DMS153 (cell line): ENCODE measurements around the gene GNPDA2.
"Not testable (repeated sequence)": the region's sequence is repeated elsewhere in the genome, so short reads cannot be mapped to it uniquely, and the experiment has no call there.

Experiments
- DNase-seq: peaks from one replicate; lab custom pipeline; 2025; lab: John Stamatoyannopoulos, UW

Gene GNPDA2

GRCh38 chr4:44726038-44726871 is at the start of gene GNPDA2:
Gene GNPDA2 (minus strand): TSS chr4:44726556. CDS start chr4:44722207, 4,349 bp downstream.
- peak; percentile 48 for DNase-seq

GRCh38 chr4:44772340-44772739 is 46.0 kb upstream of the GNPDA2 start:
- DNase-seq = no peak

DNA sequence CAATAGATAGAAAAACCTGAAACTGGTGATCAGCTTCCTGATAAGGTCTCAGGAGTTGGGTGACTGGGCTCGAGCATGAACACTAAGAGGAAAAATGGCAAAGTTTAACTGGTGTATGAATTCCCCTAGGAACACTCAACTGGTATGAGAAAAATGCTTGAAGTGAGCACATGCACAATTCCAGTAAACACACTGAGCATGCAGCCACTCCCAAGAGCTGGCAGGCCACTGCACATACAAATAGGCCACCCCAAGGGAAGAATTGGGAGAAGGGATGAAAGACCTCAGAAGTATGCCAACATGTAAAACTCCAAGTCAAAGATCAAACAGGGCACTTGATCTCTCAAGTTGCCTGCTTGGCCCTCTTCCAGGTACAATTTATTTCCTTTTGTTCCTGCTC is 45.4 kb upstream of the GNPDA2 start:
- DNase-seq = no peak

DNA sequence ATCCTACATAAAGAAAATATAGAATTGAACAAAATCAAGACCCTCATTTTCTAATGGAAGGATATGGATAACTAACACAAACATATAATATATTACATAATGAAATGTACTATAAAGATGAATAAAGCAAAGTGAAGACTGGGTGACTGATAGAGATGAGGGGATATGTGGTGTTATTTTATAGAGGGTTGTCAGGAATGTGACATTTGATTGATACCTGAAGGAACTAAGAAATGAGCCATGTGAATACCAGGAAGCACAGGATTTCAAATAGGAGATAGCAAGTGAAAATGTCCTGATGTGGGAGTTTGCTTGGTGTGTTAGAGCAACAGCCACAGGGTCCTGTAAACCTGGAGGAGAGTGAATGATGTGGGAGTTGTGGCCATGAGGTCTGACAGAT is 40.1 kb upstream of the GNPDA2 start:
- no peak for DNase-seq

DNA sequence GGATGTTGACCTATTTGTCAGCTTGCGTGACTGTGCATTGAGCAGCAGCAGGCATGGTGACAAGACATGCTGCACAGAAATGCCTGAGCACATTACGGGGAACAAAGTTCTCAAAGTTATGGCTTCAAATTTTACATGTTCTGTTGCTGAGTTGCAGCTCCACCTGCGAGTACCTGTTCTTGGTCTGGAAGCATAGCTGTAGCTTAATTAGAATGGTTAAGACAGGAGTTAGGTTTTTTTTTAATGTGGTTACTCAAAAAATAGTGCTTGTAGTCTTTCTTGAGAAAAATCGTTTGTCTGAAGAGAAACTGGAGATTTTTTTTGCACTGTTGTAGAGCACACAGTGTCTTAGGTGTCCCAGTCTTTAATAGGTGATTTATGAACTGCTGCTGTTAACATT is 38.8 kb upstream of the GNPDA2 start:
- no peak for DNase-seq

DNA sequence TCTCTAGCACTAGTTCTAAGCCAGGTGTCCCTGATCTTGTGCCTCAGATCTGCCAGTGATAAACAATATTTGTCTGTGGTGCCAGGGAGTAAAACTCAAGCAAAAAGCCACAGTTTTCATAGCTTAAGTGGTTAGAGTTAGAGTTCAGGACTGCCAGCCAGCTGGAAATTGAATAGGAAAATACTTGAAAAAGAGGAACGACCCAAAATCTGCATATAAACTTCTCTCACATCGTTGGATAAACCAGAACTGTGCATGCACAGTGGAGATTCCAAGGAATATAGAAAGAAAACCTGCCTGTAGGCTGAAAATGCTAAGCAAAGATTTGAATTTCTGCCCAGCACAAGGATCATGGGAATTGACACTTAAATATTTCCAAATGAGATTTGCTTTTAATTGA is 35.0 kb upstream of the GNPDA2 start:
- DNase-seq = no peak

- DNase-seq = no peak
These were observed 34.0 kb upstream of the GNPDA2 start for GRCh38 chr4:44760142-44760898.

- no peak for DNase-seq
These were observed 30.2 kb upstream of the GNPDA2 start for GRCh38 chr4:44756559-44756958.

- no peak for DNase-seq
These were observed 13.8 kb upstream of the GNPDA2 start for GRCh38 chr4:44740201-44740600.

- DNase-seq = no peak
These were observed 12.3 kb upstream of the GNPDA2 start for GRCh38 chr4:44738615-44739014.

DNA sequence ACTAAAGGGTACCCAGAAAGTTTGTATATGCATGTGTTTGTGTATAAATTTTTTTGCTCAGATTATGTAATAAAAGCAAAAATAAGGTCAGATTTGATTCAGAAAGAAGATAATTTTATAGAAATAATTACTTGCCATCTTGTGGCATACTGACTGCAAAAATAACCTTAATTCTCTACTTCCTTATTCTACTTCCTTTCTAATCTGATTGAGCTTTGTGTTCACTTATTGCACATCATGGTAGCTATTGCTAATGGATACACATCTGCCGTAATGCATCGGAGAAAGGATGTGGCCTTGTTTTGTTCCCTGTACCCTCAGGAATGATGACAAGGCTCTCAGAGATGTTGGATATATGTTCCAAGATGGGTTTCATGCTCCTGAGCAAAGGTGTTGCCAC is 10.5 kb upstream of the GNPDA2 start:
- DNase-seq = no peak

GRCh38 chr4:44728694-44729093 is 2.3 kb upstream of the GNPDA2 start:
- DNase-seq = not testable (repeated sequence)

DNA sequence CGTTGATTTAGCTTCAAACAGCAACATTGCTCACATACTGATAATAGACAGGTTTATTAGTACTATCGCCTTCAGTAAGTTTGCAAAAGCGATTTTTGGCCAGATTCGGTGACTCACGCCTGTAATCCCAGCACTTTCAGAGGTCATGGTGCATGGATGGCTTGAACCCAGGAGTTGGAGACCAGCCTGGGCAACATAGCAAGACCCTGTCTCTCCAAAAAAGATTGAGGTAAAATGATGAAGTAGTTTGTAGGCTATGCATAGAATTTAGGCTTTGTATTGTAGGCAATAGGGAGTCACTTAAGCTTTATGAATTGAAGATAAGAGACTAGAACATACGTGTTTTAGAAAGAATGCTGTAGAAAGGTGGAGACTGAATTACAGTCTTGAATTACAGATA is 1.1 kb upstream of the GNPDA2 start:
- no peak for DNase-seq

GRCh38 chr4:44725726-44726037 is 674 bp downstream of the GNPDA2 start:
- DNase-seq = no peak

DNA sequence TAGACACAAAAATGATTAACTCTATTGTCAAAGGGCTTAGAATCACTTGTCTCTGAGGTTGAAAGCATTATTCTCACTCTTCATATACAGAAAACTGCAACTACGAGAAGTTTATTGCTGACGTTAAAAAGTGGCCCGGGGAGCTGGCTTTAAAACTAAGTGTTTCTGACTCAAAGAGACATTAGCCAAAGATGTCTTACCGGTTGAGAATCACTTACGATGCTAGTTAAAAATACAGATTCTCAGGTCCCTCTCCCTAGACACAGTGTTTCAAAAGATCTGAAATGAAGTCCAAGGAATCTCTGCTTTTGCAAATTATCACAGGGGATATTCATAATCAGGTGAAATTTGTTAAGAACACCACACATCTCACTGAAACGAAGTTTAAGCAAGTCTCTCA is 1.2 kb downstream of the GNPDA2 start:
- DNase-seq = no peak

DNA sequence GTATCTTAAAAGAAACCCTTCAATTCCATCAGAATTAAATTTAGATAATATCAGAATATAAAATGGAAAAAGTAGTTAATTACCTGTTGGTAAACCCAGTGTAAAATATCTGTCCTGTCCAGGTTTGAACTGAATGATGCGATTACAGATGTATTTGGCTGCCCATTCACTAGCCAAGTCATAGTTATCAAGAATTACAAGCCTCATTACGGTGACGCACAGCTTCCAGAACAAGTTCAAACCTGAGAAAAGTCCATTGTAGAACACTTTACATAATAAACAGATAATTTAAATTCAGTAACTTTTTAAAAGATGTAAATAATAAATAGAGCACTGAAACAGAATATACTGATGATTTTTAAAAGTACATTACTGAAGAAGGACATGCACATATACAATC is 4.4 kb downstream of the GNPDA2 start:
- DNase-seq = no peak

- no peak for DNase-seq
These were observed 6.0 kb downstream of the GNPDA2 start for GRCh38 chr4:44720371-44720770.

- DNase-seq = no peak
These were observed 9.8 kb downstream of the GNPDA2 start for GRCh38 chr4:44716597-44716996.

GRCh38 chr4:44713125-44713524 is 13.2 kb downstream of the GNPDA2 start:
- DNase-seq = no peak

DNA sequence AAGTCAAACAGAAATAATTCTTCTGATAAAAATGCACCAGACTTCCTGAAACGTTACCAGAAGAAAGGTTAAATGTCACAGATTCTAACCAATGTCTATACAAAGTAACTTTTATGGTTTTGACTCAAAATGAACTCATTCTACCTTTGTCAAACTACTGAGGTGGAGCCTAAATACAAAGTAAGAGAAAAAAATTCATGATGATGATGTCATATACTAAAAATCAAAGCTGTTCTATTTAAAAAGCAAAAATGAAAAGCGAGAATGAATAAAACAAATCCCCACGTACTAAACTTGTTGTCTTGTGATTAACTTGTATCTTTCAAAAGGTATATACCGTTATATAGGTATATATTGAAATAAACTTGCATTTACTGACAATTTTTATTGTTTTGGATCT is 21.7 kb downstream of the GNPDA2 start:
- DNase-seq = no peak

DNA sequence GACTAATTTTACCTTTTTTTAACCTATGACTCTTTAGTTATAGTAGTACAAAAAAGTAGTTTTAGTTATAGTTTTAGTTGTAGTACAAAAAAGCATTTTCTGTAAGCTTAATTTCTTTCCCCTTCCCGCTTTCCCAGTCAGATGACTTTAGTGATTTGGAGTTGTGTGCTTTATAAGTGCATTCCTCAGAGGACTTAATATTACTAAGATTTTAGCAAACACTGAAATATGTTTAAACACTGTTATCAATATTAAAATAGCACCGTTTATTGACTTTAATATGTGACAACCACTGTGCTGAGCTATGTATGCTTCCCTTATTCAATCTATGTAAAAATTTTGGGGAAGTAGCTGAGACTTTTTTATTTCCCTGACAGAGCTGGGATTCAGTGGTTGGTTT is 25.3 kb downstream of the GNPDA2 start:
- no peak for DNase-seq

DNA sequence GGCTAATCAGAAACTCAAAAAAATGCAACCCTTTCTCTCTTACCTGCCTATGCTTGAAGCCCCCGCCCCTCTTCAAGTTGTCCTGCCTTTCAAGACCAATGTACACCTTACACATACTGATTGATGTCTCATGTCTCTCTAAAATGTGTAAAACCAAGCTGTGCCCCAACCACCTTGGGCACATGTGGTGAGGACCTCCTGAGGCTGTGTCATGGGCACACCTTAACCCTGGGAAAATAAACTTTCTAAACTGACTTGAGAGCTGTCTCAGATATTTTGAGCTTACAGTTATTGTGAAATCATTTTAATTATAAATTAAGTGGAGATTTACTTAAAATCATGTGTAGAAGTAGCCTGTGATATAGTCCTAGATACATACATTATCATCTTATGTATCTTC is 25.9 kb downstream of the GNPDA2 start:
- no peak for DNase-seq

DNA sequence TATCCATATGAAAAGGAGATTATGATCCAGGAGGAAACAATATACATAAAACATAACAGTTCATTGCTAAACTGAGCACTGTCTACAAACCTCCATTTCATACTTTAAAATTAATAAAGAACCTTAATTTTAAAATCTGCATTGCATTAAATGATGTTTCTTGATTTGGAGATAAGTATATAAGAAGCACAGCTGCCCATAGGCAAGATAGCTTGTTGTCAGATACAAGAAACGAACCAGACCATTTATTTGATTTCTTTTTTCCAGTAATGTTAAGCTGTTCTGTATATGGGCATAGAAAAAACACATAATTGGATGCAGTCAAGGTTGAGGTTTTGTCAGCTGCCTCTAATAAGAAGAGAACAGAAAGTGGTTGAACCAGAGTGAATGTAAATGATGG is 41.7 kb downstream of the GNPDA2 start:
- no peak for DNase-seq

DNA sequence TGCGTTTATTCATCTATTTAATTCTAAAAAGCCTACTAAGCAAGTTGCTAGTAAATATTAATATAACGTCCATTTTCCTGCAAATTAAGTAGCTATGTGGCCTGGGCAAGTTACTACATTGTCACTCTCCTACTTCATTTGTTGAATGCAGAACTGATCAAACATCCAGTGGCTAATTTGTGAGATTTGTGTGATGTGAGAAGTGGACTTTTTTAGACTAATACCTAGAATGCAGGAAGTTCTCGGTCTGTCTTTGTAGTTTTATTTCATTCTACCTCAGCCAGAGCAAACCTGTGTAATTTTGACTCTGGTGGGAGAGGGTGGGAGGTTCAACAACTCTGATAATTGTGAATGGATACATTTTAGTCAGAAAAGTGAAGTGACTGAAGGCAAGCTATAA is 47.3 kb downstream of the GNPDA2 start:
- no peak for DNase-seq
